NCI-H128 (cell line): ENCODE measurements around the gene IL17B.

ENCODE experiments used
- DNase-seq: peaks from one replicate; lab custom pipeline; 2025; ENCODE audit not compliant: unreplicated experiment; lab: John Stamatoyannopoulos, UW

The IL17B gene

GRCh38 chr5:149325166-149325735 lies 53.8 kb downstream of the IL17B start:
- no peak for DNase-seq

- DNase-seq: no peak
These were observed 54.5 kb downstream of the IL17B start for GRCh38 chr5:149324641-149325040.
